Measurements from ENCODE around the gene RAB29. TPM values are rescaled to one million over a fixed set of nuclear protein-coding genes. Genes with fewer than 3 reads are reported as not detected.

The RAB29 gene
- total RNA-seq, 1 donor from 2014 or later = 13.6 TPM

GRCh38 chr1:205794011-205794730 is 18.9 kb upstream of the RAB29 start:
- Mint-ChIP-seq H3K36me3 (peaks cover 16% of the 10 kb centered on the region), H3K4me1 (ENCODE audit: unreplicated experiment) (peaks cover 4% of the 10 kb centered on the region), H3K4me3 (no peak overlapping the region), H3K27me3 (no peaks in the 10 kb centered on the region), H3K9me3 (no peaks in the 10 kb centered on the region), H3K27ac (no peak overlapping the region)
- DNase-seq (ENCODE audit: extremely low spot score, unreplicated experiment) = no peak
- TF ChIP-seq CTCF (conservative IDR thresholded peaks at IDR 0.05) = no peak

GRCh38 chr1:205792961-205793673 is 17.8 kb upstream of the RAB29 start:
- peaks cover 9% of the 10 kb centered on the region for H3K36me3 Mint-ChIP-seq
- no peaks in the 10 kb centered on the region for H3K27me3 Mint-ChIP-seq
- no peak for TF ChIP-seq CTCF (conservative IDR thresholded peaks at IDR 0.05)
- H3K4me1 Mint-ChIP-seq (ENCODE audit: unreplicated experiment) = peaks cover 4% of the 10 kb centered on the region
- no peaks in the 10 kb centered on the region for H3K9me3 Mint-ChIP-seq
- H3K27ac Mint-ChIP-seq = no peak overlapping the region
- no peak overlapping the region for H3K4me3 Mint-ChIP-seq
- no peak for DNase-seq (ENCODE audit: extremely low spot score, unreplicated experiment)

- H3K27me3 Mint-ChIP-seq = no peaks in the 10 kb centered on the region
- no peak for TF ChIP-seq CTCF (conservative IDR thresholded peaks at IDR 0.05)
- no peaks in the 10 kb centered on the region for H3K9me3 Mint-ChIP-seq
- peaks cover 8% of the 10 kb centered on the region for H3K36me3 Mint-ChIP-seq
- no peak for DNase-seq (ENCODE audit: extremely low spot score, unreplicated experiment)
- no peak overlapping the region for H3K27ac Mint-ChIP-seq
- H3K4me3 Mint-ChIP-seq = no peak overlapping the region
- peaks cover 4% of the 10 kb centered on the region for H3K4me1 Mint-ChIP-seq (ENCODE audit: unreplicated experiment)
These were observed 17.2 kb upstream of the RAB29 start for GRCh38 chr1:205792481-205792881.

GRCh38 chr1:205791568-205792180 is 16.4 kb upstream of the RAB29 start:
- peaks cover 4% of the 10 kb centered on the region for H3K4me1 Mint-ChIP-seq (ENCODE audit: unreplicated experiment)
- H3K36me3 Mint-ChIP-seq = peaks cover 6% of the 10 kb centered on the region
- H3K4me3 Mint-ChIP-seq = no peak overlapping the region
- DNase-seq (ENCODE audit: extremely low spot score, unreplicated experiment) = no peak
- H3K27ac Mint-ChIP-seq = no peak overlapping the region
- TF ChIP-seq CTCF (conservative IDR thresholded peaks at IDR 0.05) = peak; percentile 79
- H3K9me3 Mint-ChIP-seq = no peaks in the 10 kb centered on the region
- H3K27me3 Mint-ChIP-seq = no peaks in the 10 kb centered on the region

- no peaks in the 10 kb centered on the region for H3K9me3 Mint-ChIP-seq
- H3K4me3 Mint-ChIP-seq = no peak overlapping the region
- no peak overlapping the region for H3K27ac Mint-ChIP-seq
- no peak for DNase-seq (ENCODE audit: extremely low spot score, unreplicated experiment)
- H3K36me3 Mint-ChIP-seq = peaks cover 5% of the 10 kb centered on the region
- no peaks in the 10 kb centered on the region for H3K27me3 Mint-ChIP-seq
- peaks cover 4% of the 10 kb centered on the region for H3K4me1 Mint-ChIP-seq (ENCODE audit: unreplicated experiment)
- no peak for TF ChIP-seq CTCF (conservative IDR thresholded peaks at IDR 0.05)
These were observed 12.1 kb upstream of the RAB29 start for GRCh38 chr1:205787287-205787916.

All from type B pancreatic cell (in vitro differentiated cells).